B cell (primary cell): Measurements from ENCODE around the gene CCK.

Experiments used
- EZH2 ChIP-seq: IDR thresholded peaks from 2 replicates; pipeline ENCODE4 v1.6.1; 2012; ENCODE audit warnings: borderline replicate concordance, low read depth, mild to moderate bottlenecking, moderate library complexity, low read length; ENCODE audit not compliant: insufficient read depth, poor library complexity, severe bottlenecking
- TF ChIP-seq, protein P1 (sequence below): fragments of 200-600 bp; IDR thresholded peaks from one replicate; pipeline ENCODE4 v1.8.0; 2022; ENCODE audit warnings: antibody characterized with exemption, mild to moderate bottlenecking

DNA sequence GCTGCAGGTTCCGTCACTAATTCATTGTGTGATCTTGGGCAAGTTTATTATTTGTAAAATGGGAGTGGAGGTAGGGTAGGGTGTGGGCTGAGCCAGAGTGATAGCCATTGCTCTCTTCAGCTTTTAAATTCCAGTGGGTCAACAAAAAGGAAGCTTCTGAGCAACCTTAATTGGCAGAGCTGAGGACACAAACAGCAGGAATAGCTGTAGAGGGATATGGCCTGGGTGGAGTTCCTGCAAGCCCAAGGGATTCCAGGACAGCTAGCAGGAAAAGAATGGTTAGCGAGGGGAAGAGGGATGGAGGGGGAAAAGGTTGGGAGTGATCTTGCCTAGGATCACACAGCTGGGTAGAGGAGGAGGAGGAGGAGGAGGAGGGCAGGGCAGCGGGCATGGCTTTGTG is 11.4 kb downstream of the CCK start:
- TF ChIP-seq, protein P1, sequence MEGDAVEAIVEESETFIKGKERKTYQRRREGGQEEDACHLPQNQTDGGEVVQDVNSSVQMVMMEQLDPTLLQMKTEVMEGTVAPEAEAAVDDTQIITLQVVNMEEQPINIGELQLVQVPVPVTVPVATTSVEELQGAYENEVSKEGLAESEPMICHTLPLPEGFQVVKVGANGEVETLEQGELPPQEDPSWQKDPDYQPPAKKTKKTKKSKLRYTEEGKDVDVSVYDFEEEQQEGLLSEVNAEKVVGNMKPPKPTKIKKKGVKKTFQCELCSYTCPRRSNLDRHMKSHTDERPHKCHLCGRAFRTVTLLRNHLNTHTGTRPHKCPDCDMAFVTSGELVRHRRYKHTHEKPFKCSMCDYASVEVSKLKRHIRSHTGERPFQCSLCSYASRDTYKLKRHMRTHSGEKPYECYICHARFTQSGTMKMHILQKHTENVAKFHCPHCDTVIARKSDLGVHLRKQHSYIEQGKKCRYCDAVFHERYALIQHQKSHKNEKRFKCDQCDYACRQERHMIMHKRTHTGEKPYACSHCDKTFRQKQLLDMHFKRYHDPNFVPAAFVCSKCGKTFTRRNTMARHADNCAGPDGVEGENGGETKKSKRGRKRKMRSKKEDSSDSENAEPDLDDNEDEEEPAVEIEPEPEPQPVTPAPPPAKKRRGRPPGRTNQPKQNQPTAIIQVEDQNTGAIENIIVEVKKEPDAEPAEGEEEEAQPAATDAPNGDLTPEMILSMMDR = no peak
- TF ChIP-seq EZH2 = no peak
